IPS-20b (cell line): ENCODE data around the gene ADCY5.
A peak's percentile ranks its signal among the peaks of the same experiment; 100 is the strongest.

Experiments used
- H3K27ac ChIP-seq: one replicate; pipeline ENCODE4 v1.5.1; 2013; ENCODE audit warnings: low read length
- H3K27me3 ChIP-seq: 2 replicates; pipeline ENCODE4 v1.6.1; 2013; ENCODE audit warnings: mild to moderate bottlenecking, low read length, inconsistent platforms; ENCODE audit not compliant: insufficient read depth
- H3K36me3 ChIP-seq: 2 replicates; pipeline ENCODE4 v1.6.1; 2013; ENCODE audit warnings: low read depth, mild to moderate bottlenecking, inconsistent platforms, low read length, moderate library complexity; ENCODE audit not compliant: insufficient read depth
- H3K4me1 ChIP-seq: 2 replicates; pipeline ENCODE4 v1.6.1; 2013; ENCODE audit warnings: mild to moderate bottlenecking, control low read depth, inconsistent platforms, low read length, moderate library complexity; ENCODE audit not compliant: insufficient read depth
- H3K4me3 ChIP-seq: 2 replicates; pipeline ENCODE4 v1.5.1; 2013; ENCODE audit warnings: mild to moderate bottlenecking, low read length, inconsistent platforms
- H3K9ac ChIP-seq: 2 replicates; pipeline ENCODE4 v1.6.1; 2013; ENCODE audit warnings: low read depth, mild to moderate bottlenecking, inconsistent platforms, low read length, moderate library complexity
- H3K9me3 ChIP-seq: 2 replicates; pipeline ENCODE4 v1.6.1; 2013; ENCODE audit warnings: mild to moderate bottlenecking, low read depth, low read length, inconsistent platforms; ENCODE audit not compliant: insufficient read depth

Gene ADCY5

DNA sequence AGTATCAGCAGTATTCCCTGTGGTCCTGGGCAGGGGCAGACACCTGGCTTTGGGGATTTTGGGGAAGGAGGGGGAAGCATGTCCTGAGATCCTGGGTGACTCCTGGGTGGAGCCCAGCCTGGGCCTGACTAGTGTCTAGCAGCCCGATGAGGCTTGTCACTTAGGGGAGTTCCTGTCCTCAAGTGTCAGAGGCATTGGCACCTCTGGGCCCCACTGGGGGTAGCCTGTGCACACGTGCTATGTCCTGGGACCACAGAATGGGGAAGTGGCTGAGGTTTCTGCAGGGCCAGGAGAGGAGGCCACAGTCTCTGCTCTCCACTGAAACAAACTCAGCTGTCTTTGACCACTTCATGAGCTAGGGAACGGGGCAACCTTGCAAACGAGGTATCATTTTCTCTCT, 31.5 kb upstream of the ADCY5 start:
- Histone ChIP-seq H3K9ac (no peak overlapping the region), H3K9me3 (no peaks in the 10 kb centered on the region), H3K4me1 (no peaks in the 10 kb centered on the region), H3K27ac (no peak overlapping the region), H3K4me3 (no peak overlapping the region), H3K27me3 (no peaks in the 10 kb centered on the region), H3K36me3 (no peaks in the 10 kb centered on the region)

DNA sequence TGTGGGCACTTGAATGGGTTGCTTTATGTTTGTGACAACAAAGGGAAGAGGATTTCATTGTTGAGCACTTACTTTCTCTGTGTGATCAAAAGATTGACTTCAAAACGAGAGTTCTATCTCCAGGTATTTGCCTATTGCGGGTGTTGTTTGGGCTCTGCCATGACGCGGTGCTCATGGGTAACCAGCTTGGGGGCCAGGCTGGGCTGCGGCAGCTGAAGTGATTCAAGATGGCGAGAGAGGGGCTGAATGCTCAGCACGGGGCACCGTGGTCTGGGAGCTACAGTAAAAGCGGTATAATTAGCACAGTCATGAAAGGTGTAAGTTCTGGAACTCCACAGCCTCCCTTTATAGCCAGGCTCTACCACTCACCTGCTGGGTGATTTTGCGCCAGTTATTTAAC, 31.0 kb upstream of the ADCY5 start:
- Histone ChIP-seq H3K4me1 (no peaks in the 10 kb centered on the region), H3K27ac (no peak overlapping the region), H3K9me3 (no peaks in the 10 kb centered on the region), H3K27me3 (no peaks in the 10 kb centered on the region), H3K4me3 (no peak overlapping the region), H3K9ac (no peak overlapping the region), H3K36me3 (no peaks in the 10 kb centered on the region)

DNA sequence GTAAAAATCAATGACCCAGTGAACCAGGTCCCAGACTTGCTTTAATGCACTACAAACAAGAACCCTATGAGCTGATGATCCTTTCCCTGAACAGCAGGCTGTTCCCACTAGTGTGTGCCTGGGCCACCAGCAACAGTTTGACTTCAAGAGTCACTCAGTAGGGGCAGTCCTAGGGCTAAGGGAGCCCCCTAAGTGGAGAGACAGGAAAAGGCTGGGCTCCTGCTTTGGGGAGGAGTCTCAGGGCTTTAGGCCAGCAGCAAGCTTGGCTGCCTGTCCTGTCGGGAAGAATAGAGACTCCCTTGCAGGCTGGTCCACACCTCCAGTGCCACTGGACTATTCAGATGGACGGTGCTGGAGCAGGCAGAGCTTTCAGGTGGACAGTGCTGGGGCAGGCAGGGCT, 29.4 kb upstream of the ADCY5 start:
- Histone ChIP-seq H3K27me3 (no peaks in the 10 kb centered on the region), H3K4me3 (no peak overlapping the region), H3K27ac (no peak overlapping the region), H3K9me3 (no peaks in the 10 kb centered on the region), H3K4me1 (no peaks in the 10 kb centered on the region), H3K9ac (no peak overlapping the region), H3K36me3 (no peaks in the 10 kb centered on the region)

DNA sequence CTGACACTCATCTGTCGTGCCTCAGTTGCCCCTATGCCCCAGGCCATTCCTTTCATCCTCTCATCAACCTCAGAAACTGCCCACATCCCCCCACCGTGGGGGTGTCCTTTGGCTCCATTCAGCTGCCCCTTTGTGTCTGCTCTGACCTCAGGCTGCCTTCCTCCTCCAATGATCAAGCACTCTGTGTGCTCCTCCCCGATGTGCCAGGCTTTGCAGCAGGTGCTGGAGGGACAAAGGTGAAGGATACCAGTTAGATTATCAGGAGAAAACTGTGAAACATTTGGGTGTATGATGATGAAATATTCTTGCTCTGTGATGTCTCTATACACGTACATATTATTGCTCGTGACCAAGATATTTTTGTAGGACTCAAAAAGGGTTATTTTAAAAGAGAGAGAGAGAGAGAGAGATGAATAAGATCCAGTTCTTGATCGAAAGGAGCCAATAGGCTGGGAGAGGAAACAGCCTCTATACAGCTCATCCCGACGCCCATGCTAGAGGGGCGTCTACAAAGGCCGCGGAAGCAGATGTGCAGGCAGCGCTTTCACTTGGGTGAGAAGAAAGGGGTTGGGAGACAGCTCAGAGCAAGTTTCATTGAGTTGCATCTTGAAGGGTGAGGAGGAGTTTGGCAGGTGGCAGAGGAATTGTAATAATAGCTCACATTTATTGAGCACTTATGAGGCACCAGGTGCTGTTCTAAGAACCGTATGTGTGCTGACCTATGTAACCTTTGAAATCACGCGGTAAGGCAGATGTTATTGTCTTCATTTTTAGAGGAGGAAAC, 28.3 kb upstream of the ADCY5 start:
- H3K27me3 ChIP-seq, result no peaks in the 10 kb centered on the region
- no peak overlapping the region for H3K9ac ChIP-seq
- H3K4me3 ChIP-seq, result no peak overlapping the region

DNA sequence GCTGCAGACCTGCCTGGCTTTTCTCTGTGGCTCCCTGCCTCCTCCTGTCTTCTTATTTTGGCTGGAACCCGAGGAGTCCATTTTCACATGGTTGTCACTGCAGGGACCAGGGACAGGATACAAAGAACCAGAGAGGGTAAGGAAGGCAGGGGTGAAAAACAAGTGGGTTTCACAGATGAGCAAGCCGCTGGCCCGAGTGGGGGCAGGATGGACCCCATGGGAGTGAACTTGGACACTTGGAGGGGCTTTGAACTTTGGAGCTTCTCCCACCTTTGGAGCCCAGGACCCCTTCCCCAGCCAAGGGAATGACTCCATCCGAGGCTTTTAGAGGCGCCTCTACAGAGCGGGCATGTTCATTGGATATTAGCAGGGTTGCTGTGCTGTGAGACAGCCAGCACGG, 26.9 kb upstream of the ADCY5 start:
- no peaks in the 10 kb centered on the region for H3K4me1 ChIP-seq
- no peak overlapping the region for H3K27ac ChIP-seq
- H3K9me3 ChIP-seq, result no peaks in the 10 kb centered on the region
- no peaks in the 10 kb centered on the region for H3K27me3 ChIP-seq
- no peak overlapping the region for H3K4me3 ChIP-seq
- H3K36me3 ChIP-seq, result no peaks in the 10 kb centered on the region
- H3K9ac ChIP-seq, result no peak overlapping the region

More for the DNA sequence above, 28.3 kb upstream of the ADCY5 start:
- Histone ChIP-seq H3K9me3 (no peaks in the 10 kb centered on the region), H3K36me3 (no peaks in the 10 kb centered on the region), H3K4me1 (no peaks in the 10 kb centered on the region), H3K27ac (no peak overlapping the region)

DNA sequence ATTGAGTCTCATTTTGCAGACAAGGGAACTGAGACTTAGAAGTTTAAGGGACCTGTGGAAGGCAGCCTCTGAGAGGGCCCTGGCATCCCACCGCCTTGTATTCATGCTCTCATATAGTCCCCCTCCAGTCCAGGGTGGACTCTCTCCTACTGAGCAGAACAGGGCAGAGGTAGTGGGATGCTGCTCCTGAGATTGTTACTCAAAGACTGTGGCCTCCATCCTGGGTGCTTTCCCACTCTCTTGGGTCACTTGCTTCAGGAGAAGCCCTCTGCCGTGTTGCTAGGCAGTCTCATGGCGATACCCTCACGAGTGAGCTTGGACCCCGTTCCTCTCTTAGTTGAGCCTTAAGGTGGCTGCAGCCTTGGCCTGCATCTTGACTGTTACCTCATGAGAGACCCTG, 22.2 kb upstream of the ADCY5 start:
- H3K27me3 ChIP-seq, result no peaks in the 10 kb centered on the region

DNA sequence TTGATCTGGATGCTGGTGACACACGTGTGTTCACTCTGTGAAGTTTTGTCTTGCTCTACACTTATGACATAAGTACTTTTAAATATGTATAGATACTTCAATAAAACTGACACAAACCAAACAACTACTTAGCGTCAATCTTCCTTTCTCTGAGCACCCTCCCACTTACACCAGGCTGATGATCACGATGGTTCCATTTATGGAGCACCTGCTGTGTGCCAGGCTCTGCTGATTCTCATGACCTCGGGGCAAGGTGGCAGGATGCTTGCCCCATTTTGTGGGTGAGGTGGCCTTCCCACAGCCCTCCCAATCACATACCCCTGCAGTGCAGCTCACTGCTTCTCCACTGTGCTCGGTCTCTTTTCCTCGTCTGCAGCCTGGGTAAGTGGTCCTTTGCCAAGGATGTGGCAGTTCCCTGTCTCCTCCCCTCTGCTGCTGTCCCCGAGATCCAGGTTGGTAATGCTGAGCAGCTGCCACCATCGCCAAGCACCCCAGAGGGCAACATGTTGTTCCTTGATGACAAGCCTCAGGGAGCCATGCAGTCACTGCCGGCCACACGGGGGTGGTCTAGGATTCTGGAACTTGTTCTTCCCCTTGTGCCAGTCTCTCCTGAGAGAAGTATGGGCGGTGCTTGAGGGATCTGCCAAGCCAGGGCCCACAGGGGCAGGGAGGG, 20.6 kb upstream of the ADCY5 start:
- Histone ChIP-seq H3K9me3 (no peaks in the 10 kb centered on the region), H3K36me3 (no peaks in the 10 kb centered on the region), H3K9ac (no peak overlapping the region), H3K27ac (no peak overlapping the region), H3K4me3 (no peak overlapping the region), H3K4me1 (no peaks in the 10 kb centered on the region), H3K27me3 (no peaks in the 10 kb centered on the region)

More for the DNA sequence above, 22.2 kb upstream of the ADCY5 start:
- Histone ChIP-seq H3K4me1 (no peaks in the 10 kb centered on the region), H3K27ac (no peak overlapping the region), H3K4me3 (no peak overlapping the region), H3K36me3 (no peaks in the 10 kb centered on the region), H3K9me3 (no peaks in the 10 kb centered on the region), H3K9ac (no peak overlapping the region)

DNA sequence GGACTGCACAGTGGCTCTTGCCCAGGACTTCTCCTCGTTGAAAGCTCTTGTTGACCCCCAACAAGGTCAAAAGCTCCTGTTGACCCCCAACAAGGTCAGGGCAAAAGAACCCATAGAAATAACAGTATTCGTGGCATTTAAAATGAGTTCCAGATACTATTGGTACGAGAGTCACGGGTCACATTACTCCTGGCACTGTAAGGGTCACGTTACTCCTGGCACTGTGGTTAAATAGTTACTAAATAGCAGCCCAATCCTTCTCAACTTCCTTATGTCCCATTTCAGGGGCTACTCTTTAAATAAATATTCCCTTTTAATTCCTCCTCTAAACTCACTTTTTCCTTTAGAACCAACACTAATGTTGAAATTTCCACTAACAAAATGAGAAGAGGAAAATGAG, 18.2 kb upstream of the ADCY5 start:
- H3K9me3 ChIP-seq, result no peaks in the 10 kb centered on the region
- no peaks in the 10 kb centered on the region for H3K36me3 ChIP-seq
- H3K27me3 ChIP-seq, result no peaks in the 10 kb centered on the region
- H3K9ac ChIP-seq, result no peak overlapping the region
- no peak overlapping the region for H3K4me3 ChIP-seq
- no peak overlapping the region for H3K27ac ChIP-seq
- no peaks in the 10 kb centered on the region for H3K4me1 ChIP-seq

DNA sequence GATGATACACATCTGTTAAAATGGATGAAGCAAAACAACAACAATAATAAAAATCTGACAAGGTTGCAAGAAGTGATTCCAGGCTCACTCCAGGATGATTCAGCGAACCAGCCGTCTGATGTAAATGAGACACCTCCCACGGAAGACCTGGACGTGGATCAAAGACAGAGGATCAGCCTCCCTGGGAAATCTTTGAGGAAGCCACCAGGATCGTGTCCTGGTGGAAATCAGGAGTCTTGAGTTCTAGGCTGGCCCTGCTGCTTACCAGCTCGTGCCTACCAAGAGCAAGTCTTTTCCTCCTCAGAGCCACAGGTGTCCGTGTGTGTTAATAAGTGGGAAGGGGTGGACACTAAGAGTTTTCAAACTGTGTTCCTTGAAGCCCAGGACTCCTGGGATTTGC, 15.3 kb upstream of the ADCY5 start:
- Histone ChIP-seq H3K36me3 (no peaks in the 10 kb centered on the region), H3K4me3 (no peak overlapping the region), H3K9ac (no peak overlapping the region), H3K9me3 (no peaks in the 10 kb centered on the region), H3K27me3 (no peaks in the 10 kb centered on the region), H3K27ac (no peak overlapping the region), H3K4me1 (no peaks in the 10 kb centered on the region)

DNA sequence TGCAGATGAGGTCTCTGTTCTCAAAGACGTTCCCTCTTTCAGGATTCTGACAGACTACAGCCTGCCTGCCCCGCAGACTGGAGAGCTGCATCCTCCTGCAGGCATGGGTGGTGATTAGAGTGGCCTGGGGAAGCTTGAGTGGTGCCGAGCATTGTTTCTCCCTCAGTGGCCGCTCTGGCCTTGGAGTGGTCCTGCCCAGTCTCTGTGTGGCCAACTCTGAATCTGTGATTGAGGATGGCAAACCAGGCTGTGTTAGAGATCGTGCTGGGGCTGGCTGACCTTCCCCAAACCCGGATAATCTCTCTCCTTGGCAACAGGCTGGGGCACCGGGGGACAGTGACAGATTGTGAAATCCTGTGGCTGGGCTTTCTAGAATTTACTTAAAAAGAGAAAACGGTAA, 11.0 kb upstream of the ADCY5 start:
- no peaks in the 10 kb centered on the region for H3K27me3 ChIP-seq
- H3K9ac ChIP-seq, result no peak overlapping the region
- no peaks in the 10 kb centered on the region for H3K36me3 ChIP-seq
- H3K4me1 ChIP-seq, result peaks cover 10% of the 10 kb centered on the region; the same call in 1 of the 2 replicates
- no peak overlapping the region for H3K27ac ChIP-seq
- no peak overlapping the region for H3K4me3 ChIP-seq
- H3K9me3 ChIP-seq, result no peaks in the 10 kb centered on the region

DNA sequence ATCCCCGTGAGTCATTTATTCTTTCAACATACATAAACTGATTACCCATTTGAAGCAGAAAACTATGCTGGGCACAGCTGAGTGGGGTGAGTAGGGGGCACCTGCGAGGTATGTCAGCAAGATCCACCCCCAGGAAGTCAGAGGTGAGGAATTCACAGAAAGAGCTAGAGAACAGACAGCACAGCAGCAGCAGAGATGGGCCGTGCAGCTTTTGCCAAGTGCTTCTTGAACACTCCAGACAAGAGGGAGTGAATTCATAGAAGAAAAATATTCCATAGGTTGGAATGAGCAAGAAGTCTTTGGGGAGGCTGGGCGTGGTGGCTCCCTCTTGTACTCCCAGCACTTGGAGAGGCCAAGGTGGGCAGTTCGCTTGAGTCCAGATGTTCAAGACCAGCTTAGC, 9.4 kb upstream of the ADCY5 start:
- Histone ChIP-seq H3K4me3 (no peak overlapping the region), H3K9ac (no peak overlapping the region), H3K9me3 (no peaks in the 10 kb centered on the region), H3K36me3 (no peaks in the 10 kb centered on the region), H3K27ac (no peak overlapping the region), H3K4me1 (peaks cover 10% of the 10 kb centered on the region; the same call in 1 of the 2 replicates), H3K27me3 (no peaks in the 10 kb centered on the region)

DNA sequence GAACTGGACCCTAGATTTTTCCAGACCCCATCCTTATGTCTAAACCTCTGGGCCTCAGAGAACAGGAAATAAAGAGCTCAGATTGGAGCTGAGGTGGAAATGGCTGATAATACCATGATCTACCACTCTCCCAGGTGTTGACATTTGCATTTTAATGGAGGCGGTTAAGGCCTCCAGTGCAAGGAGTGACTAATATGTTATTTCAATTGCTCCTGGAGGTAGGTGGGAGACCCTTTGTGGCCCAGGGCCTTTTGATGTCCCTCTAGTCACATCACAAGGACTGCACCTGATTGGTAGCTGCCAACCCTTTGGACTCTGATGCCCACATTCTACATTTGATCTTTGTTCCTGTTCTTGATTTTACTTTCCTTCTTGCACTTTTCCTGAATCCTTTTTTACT, 9.0 kb upstream of the ADCY5 start:
- Histone ChIP-seq H3K27me3 (no peaks in the 10 kb centered on the region), H3K9ac (no peak overlapping the region), H3K9me3 (no peaks in the 10 kb centered on the region), H3K4me3 (peak overlapping the region; percentile 34; the same call in 1 of the 2 replicates), H3K4me1 (peaks cover 10% of the 10 kb centered on the region; the same call in 1 of the 2 replicates), H3K27ac (no peak overlapping the region), H3K36me3 (no peaks in the 10 kb centered on the region)
